Fibroblast of skin of right quadriceps (primary cell): ENCODE measurements around the gene KCNK10.

ENCODE experiments used
- DNase-seq: peaks from one replicate; pipeline ENCODE4 v3.0.0-alpha.2; 2013

KCNK10 gene

GRCh38 chr14:88166616-88167015, 156.5 kb downstream of the KCNK10 start:
- peak; percentile 15 for DNase-seq

GRCh38 chr14:88164906-88165534, 158.0 kb downstream of the KCNK10 start:
- no peak for DNase-seq

GRCh38 chr14:88163731-88164255, 159.3 kb downstream of the KCNK10 start:
- no peak for DNase-seq

GRCh38 chr14:88156127-88156526, 166.9 kb downstream of the KCNK10 start:
- DNase-seq = no peak

GRCh38 chr14:88154926-88155325, 168.1 kb downstream of the KCNK10 start:
- DNase-seq = no peak

GRCh38 chr14:88154321-88154720, 168.7 kb downstream of the KCNK10 start:
- DNase-seq = no peak

- no peak for DNase-seq
These were observed 176.0 kb downstream of the KCNK10 start for GRCh38 chr14:88146881-88147649.

GRCh38 chr14:88143810-88144209, 179.3 kb downstream of the KCNK10 start:
- no peak for DNase-seq

GRCh38 chr14:88142997-88143396, 180.1 kb downstream of the KCNK10 start:
- DNase-seq = no peak

- no peak for DNase-seq
These were observed 182.2 kb downstream of the KCNK10 start for GRCh38 chr14:88140874-88141273.

- no peak for DNase-seq
These were observed 185.7 kb downstream of the KCNK10 start for GRCh38 chr14:88137327-88137726.
